ENCODE measurements around the gene TNRC18.
"Not testable (repeated sequence)": the region's sequence is repeated elsewhere in the genome, so short reads cannot be mapped to it uniquely, and the experiment has no call there.

TNRC18 gene

DNA sequence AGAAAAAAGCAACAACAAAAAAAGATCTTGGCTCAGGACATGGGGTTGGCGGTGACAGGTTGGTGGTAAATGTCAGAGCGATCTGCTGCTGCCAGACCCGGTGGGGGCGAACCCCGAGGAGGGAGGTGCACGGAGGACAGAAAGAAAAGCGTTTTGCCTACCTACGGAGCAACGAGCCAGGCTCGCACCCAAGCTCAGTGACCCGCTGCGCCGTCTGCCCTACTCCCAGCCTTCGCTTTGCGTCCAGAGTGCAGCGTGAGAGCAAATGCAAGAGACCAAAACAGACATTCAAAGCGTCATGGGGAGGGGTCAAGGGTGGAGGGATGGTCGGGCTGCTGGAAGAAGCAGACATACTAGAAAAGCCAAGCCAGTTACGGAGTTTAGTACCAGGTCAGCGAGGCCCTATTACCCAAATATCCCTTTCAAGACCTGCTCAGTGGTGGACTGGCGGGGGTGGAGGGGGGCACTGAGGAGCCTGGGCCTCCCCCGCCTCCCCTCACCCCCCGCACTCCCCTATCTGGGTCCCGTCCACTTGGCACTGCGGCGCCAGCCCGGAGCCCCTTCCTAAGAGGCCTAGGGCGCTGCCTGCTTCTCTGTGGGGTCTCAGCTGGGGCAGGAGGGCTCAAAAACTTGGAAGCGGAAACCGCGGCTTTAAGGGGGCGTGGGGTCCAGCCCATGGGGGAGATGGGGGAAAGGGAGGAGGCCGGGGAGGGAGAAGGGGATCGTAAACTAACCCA, 74.0 kb downstream of the TNRC18 start:
- DNase-seq: no peak

DNA sequence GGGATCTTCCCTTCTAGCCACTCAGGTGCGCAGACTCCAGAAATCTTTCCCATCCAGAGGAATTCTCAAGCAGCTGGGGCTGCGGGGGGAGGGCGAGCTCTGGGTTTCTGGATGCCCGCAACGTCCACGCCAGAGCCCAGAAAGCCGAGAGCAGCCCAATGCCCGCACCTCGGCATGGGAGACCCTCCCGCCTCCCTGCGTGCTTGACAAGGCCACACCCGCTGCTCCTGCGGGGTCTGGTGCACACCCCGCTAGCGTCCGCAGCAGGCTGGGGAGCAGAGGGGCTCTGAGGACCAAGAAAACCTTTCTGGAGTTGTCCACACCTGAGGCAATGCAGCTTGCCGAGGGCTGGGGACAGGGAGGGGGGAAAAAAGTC, 74.6 kb downstream of the TNRC18 start:
- DNase-seq: no peak

DNA sequence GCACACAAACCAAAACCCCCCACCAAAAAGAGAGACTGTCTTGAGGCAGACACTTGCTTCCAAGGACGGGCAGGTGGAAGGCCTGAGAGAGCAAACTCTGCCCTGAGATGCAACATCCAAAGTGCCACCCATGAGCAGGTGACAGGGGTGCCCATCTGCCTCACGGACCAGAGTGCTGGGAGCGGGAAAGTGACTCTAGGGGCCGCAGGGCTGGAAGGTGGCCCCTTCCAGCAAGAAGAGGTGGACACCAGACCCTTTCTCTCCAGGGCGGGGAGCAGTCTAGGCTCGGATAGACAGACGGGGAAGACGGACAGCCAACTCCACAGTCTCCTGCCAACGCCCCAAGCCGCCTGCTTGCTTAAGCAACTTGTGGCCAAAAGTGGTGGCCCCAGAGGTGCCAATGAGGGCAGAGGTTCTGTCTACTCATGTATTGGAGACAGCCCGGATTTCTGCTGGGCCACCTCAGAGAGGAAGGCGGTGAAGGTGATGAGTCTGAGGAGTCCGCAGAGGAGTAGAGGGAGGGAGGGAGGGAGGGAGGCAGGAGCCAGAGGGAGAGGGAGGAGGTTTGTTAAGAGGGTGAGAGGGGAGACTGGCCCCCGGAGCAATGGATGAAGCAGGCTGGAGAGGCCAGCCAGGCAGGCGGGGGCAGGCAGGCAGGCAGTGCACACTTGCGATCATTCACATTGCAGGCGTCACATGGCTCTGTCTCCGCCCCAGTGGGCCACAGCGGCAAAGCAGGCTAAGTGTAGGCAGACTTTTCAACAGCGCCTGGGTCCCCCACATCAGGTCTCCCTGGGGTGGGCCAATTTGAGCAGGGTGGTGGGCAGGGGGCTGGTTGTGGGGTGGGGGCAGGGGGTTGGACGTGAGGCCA, 75.3 kb downstream of the TNRC18 start:
- no peak for DNase-seq

DNA sequence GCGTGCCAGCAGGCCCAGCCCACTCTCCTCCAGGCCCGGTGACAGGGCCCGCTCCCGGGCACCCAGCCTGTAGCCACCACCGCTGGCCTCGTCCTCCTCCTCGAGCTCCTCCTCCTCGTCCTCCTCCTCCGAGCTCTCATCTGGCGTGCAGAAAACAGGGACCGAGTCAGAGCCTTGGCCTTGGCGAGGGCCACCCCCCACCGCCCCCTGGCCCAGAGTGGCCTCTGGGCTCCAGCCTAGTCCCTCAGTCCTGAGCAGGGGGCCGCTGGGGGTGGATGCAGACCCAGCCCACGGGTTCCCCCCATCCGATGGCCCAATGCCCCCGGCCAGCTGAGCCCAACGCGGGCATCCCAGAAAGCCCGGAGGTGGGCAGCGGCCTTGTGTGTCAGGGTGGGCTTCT, 78.0 kb downstream of the TNRC18 start:
- DNase-seq: no peak

DNA sequence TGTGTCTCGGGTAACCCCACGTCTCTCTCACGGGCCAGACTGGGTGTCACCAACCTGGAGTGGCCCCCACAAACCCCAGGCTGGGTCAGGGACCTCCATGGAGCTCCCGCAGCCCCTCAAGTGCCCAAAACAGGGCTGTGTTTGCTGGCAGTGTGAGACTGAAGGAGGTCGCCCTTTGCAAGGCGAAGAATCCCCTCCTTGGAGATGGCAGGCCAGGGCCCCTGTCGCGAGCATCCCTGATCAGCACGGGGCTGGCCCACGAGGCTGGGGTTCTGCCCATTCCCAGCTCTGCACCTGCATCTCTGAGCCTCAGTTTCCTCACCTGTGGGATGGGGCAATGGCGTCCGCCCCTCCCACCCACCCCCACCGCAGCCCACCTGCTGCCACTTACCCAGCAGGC, 78.5 kb downstream of the TNRC18 start:
- no peak for DNase-seq

DNA sequence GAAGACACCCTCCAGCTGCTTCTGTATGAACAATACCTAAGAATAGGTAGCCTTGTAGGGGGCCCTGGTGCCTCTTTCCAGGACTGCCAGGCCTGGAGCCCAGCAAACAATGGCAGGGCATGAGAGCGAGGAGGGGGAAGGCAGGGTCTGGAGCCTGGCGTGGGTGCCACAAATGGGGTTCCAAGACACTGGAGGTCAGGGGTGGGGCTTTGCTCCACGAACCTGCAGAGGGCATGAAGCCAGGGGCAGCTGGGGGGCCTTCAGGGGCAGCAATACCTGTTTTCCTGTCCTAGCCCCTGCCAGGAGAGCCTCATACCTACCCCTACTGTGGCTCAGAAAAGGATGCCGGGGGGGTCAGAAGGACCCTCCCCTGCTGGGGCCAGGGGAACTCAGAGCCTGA, 79.3 kb downstream of the TNRC18 start:
- no peak for DNase-seq

DNA sequence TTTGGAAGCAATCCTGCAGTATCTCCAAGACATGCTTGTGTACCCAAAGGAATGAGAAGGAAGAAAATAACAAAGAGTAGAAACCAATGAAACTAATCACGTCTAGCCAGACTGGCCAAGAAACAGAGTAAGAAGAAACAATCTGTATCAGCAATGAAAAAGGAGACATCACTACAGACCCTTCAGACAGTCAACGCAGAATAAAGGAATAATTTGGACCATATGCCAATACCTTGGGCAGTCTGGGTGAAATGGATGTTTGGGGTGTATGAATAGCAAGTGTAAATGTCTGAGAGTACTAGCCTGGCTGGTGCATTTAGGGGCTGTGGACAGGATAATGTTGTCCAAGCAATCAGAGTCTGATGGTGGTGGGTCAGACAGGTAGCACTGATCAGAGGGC, 79.8 kb downstream of the TNRC18 start:
- no peak for DNase-seq

DNA sequence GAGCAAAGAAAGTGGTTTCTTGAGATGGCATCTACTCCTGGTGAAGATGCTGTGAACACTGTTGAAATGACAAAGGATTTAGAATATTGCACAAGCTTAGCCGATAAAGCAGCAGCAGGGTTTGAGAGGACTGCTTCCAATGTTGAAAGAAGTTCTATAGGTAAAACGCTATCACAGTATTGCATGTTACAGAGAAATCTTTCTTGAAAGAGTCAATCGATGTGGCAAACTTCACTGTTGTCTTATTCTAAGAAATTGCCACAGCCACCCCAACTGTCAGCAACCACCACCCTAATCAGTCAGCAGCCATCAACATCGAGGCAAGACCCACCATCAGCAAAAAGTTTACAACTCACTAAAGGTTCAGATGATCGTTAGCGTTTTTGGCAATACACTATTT, 81.0 kb downstream of the TNRC18 start:
- no peak for DNase-seq

DNA sequence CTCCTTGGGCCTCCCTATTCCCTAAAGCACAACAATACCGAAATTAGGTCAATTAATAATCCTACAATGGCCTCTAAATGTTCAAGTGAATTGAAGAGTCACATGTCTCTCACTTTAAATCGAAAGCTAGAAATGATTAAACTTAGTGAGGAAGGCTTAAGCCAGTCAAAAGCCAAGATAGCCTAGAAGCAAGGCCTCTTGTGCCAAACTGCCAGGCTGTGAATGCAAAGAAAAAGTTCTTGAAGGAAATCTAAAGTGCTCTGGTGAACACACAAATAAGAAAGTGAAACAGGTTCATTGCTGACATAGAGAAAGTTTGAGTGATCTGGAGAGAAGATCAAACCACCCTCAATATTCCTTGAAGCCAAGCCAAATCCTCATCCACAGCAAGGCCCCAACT, 83.7 kb downstream of the TNRC18 start:
- DNase-seq: no peak

DNA sequence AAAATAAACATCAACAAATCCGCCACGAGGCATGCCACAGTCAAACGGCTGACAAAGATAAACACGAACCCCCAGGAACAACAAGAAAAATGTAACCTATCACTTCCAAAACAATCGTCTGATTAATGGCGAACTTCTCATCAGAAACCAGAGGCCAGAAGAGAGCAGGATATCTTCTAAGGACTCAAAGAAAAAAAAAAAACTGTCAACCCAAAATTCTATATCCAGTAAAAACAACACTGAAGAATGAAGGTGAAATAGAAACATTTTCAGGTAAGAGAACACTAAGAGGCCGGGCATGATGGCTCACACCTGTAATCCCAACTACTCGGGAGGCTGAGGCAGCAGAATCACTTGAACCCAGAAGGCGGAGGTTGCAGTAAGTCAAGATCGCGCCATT, 86.6 kb downstream of the TNRC18 start:
- DNase-seq: no peak

DNA sequence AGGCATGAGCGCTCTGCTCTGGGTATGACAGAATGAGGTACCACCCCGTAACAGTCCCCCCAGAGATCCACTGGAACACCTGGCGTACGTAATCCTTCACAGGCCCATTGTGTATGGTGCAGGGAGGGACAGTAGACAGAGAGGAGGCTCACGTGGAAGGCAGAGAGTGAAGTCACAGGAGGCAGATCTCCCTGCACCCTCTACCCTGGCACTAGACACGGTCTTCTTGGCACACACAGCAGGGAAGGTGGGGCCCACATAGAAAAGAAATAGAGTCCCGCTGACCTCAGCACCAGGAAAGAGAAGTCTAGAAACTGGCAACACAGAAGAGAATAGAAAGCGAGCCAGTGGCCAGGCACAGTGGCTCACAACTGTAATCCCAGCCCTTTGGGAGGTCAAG, 89.0 kb downstream of the TNRC18 start:
- no peak for DNase-seq

DNA sequence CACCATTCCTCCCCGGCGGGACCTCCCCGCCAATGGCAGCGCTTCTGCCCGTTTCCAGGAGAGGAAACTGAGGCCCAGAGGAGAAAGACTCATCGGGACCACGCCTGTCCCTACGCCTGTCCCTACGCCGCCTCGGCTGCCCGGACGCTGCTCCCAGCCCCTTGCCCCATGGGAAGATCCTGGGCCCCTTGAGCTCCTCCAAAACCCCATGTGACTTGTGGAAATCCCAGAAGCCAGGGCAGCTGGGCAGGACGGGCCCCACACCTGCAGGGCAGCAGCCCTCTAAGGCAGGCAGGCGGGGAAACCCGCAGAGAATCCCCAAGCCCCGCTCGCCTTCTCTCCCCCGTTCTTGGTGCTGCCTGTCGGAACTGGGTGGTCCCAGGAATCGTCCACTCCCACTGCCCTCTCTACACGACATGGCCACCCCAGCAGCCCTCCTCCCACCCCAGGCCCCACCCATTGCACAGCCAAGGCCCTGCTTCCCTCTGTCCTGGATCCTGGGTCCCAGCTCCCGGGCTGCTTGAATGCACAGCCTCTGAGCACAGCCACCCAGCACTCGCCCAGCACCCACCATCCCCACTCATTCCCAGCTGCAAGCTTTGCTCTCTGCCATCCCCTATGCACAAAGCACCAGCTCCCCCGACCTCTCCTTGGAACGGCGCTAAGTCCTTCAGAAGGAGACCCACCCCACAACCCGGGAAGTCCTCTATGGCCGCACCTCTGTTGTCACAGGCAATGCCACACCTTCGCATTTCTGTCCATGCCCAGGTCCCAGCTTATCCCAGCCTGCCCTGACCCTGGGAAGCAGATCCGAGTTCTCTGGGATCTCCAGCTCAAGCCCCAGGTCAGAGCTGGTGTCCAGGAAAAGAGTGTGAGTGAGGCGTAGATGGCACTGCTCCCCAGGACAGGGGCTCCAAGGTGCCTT, 90.3 kb downstream of the TNRC18 start:
- no peak for DNase-seq

DNA sequence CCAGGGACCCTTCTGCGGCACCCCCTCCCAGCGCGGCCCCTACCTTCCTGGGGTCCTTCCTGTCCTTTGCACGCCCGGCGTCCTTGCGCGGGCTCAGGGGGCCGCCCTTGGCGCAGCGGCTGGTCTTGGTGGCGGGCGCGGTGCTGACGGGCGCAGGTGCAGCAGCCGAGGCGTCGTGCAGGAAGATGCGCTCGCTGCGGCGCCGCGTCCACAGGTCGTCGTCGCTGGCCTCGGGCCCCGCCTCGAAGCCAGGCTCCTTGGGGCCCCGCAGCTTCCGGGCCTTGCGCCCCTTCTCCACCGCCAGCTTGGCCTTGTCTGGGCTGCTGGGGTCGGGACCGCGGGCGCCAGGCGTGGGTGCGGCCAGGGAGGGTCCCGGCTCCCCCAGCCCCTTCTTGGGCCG, 91.1 kb downstream of the TNRC18 start:
- no peak for DNase-seq

DNA sequence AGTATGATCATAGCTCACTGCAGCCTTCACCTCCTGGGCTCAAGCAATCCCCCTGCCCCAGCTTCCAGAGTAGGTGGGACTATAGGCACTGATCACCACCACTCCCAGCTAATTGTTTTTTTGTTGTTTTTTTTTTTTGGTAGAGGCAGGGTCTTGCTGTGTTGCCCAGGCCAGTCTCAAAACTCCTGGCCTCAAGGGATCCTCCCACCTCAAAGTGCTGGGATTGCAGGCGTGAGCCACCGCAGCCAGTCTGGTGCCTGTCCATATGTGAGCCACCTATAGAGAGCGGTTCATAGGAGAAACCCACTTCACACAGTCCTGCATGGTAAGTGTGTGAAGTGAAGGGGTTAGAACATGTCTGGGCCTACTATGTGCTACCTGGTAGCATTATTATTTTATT, 93.3 kb downstream of the TNRC18 start:
- DNase-seq: no peak

DNA sequence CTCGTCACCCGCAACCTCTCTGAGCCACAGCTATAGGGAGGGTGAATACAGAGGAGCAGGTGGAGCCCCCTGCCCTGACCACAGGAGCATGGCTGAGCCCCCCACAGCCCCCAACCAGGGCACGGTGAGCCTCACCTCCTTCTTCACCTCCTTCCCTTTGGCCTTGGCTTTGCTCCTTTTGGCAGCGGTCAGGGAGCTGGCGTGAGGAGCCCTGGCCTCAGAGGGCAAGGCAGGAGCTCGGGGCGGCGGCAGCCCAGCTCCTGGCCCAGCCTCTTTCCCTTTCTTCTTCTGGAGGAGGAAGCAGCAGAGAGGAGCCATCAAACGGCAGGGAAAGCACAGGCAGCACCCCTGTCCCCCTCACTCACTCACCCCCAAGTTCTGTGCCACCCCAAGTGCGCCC, 98.7 kb downstream of the TNRC18 start:
- no peak for DNase-seq

DNA sequence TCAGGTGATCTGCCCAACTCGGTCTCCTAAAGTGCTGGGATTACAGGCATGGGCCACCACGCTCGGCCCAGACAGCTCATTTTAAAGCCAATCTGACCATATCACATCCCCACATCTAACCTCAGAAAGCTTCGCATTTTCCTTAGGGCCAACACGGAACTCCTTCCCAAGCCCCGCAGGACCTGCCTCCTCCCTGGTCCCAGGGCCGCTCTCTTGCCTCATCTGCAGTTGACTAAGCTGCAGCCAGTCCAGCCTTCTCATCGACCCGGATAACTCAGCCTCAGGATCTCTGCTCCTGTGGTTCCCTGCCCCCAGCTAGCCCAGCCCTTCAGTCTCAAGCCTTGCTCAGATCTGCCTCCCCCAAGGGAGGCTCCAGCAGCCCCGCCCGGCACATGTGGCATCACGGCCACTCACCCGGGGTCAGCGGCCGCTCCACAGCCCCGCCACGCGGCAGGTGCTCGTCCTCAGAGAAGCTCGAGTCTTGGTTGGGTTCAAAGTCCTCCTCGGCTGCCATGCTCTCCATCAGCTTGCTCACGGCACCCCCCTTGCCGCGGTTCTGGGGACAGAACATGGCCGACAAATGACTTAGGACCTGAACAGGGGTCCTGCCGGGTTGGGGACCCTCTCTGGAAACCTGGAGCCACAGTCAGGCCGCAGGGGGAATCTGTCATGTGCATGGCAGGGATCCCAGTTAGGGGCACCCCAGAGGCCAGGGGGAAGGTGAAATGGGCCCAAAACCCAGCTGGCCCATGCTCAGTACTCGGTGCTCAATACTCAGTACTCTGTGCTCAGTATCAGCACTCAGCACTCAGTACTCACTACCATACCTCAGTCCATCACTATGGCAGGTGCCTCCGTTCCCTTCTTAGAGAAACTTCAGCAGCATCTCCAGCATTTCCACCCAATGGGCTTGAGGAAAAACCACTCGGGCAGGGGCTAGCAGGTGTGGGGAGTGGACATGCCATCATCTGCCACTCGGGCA, 99.5 kb downstream of the TNRC18 start:
- DNase-seq: not testable (repeated sequence)

DNA sequence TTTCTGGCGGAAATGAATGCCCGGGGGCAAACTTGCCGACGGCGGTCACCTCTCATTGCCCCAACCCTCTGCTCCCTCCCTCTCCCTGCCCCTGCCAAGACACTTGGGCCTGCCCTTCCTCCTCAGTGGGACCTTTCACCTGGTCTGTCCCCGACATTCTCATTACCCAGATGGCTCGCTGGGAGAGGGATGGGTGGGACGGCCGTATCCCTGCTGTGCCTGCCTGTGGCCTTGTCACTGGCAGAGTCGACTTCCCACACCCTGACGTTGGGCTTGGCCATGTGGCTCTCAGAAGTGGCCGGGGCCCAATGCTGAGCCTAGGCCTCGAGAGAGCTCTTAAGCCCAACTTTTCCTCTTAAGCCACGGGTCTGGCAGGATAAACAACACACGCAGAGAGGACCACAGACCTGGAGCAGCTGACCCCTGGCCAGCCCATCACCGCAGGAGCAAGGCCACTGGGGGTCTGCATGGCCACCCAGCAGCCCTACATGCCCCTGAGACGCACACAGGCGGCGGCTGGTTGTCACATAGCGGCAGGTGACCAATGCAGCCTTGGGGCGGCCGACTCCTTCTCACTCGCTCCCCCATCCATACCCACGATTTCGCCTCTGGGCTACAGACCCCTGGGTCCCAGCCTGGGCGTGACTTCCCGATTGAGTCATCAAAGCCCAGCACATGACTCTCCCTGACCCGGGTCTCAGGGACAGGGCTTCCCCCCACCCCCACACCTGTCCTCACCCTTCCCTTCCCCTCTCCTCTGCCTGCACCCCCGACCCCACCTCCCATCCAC, 100.8 kb downstream of the TNRC18 start:
- DNase-seq: no peak

DNA sequence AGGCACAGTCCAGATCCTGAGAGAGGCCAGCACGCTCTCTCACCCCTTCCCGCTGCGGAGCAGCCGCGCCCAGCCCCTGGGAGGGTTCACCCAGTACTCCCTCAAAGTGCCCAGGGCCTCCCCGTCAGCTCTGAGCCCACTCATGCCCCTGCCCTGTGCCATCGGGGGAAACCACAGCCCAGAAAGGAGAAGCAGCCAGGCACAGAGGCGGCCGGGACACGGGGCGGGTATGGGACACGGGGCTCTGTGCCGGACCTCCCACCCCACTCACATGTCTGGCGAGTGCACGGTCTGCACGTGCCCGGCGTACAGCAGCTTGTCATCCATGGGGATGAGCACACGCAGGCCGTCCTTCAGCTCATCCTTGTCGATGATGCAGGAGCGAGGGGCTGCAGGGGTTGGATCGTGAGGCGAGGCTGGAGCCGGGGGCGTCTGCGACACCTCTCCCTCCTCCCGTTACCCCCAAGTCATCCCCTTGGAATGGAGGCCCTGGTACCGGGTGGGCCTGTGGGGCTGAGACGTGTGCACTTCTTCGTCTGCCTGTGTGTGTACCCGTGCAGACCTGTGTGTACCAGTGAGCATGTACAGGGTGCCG, 102.7 kb downstream of the TNRC18 start:
- no peak for DNase-seq

DNA sequence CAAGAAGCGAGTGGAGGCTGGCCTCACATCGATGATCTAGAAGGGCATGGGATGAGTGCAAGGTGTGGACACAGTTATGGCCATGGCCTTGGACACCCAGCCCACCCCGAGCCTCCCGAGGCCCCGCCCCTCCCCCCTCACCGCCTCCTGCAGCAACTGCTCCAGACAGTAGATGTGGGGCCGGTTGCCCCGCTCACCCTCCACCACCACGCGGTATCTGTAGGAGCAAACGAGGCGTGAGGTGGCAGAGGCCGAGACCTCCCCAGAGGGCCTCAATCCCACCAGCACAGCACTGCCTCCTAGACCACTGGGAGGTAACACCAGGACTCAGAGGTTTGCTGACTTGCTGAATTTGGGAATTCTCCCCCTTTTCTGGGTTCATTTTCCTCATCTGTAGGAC, 103.2 kb downstream of the TNRC18 start:
- no peak for DNase-seq

DNA sequence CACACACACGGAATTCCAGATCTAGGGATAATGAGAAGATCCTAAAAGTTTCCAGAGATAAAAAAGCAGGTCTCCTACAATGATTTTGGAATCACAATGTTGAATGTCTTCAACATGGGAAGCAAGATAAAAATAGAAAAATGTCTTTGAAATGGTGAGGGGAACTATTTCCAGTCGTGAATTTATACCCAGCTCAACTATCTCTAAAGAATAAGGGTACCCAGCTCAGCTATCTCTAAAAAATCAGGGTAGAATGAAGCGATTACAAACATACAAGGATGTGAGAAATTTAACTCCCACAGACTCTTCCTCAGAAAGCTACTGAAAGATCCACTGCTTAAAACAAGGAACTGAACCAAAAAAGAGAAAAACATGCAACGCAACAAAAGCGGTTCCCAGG, 105.0 kb downstream of the TNRC18 start:
- DNase-seq: not testable (repeated sequence)

DNA sequence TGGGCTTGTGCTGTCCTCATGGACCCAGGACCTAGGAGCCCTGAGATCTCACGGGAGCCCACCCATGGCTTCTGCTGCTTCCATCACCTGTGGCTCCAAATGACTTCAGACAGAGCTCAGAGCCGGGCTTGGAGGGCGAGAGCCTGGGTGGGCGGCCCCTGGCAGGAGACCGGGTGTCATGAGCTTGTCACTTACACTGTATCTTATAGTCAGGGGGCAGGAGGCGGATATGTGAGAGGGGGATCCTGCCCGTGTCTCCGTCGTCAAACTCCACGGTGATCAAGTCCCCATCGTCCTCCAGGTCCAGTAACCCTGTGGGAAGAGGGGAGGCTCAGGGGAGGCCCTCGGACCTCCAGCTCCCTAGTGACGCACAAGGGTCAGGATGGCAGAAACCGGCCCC, 107.9 kb downstream of the TNRC18 start:
- no peak for DNase-seq

Measured in fibroblast of skin of back (primary cell).